IMR-90 (cell line): ENCODE results near the gene ZNF445. TPM values are rescaled to one million over a fixed set of nuclear protein-coding genes. Genes with fewer than 3 reads are reported as not detected.

ENCODE experiments used
- ATAC-seq: fragments of 200-7000 bp; cut with Tn5 transposase; 2 replicates; pipeline ENCODE4 v1.9.1; 2020; ENCODE audit warnings: low read depth, mild to moderate bottlenecking, moderate library complexity
- BruUV-seq: library from RNA; stranded (reverse); fragments of 400-500 nt; replicated peaks from 2 replicates; lab custom pipeline; 2021; lab: Mats Ljungman, UMichigan
- CTCF ChIA-PET: fragments of 300-600 bp; formaldehyde crosslinking; extraction: SDS; loops from one replicate; lab custom pipeline; 2021; ENCODE audit warnings: antibody characterized with exemption; lab: Yijun Ruan, JAX
- POLR2A ChIA-PET: fragments of 300-600 bp; sonication (Branson Sonifier 250); formaldehyde crosslinking; loops from one replicate; lab custom pipeline; 2022; ENCODE audit warnings: antibody characterized with exemption; ENCODE audit not compliant: unreplicated experiment; lab: Charles Lee
- DNase-seq: peaks from one replicate; pipeline ENCODE4 v3.0.0; 2013
- H2AFZ ChIP-seq: replicated peaks from 2 replicates; pipeline ENCODE3; 2013; ENCODE audit warnings: low read length, mild to moderate bottlenecking; ENCODE audit not compliant: poor library complexity
- H2AK5ac ChIP-seq: 2 replicates; pipeline ENCODE4 v1.6.1; 2013; ENCODE audit warnings: low read depth, low read length, inconsistent platforms
- H2AK9ac ChIP-seq: replicated peaks from 2 replicates; pipeline ENCODE3; 2013; ENCODE audit warnings: mild to moderate bottlenecking, low read depth, low read length, moderate library complexity; ENCODE audit not compliant: poor library complexity
- H2BK120ac ChIP-seq: 2 replicates; pipeline ENCODE4 v1.6.1; 2013; ENCODE audit warnings: low read depth, low read length, inconsistent platforms
- H2BK15ac ChIP-seq: 3 replicates; pipeline ENCODE4 v1.6.1; 2013; ENCODE audit warnings: low read depth, low read length, inconsistent platforms
- H2BK20ac ChIP-seq: 2 replicates; pipeline ENCODE4 v1.6.1; 2013; ENCODE audit warnings: low read depth, mild to moderate bottlenecking, inconsistent platforms, low read length, moderate library complexity
- H2BK5ac ChIP-seq: 2 replicates; pipeline ENCODE4 v1.6.1; 2013; ENCODE audit warnings: mild to moderate bottlenecking, low read depth, low read length, inconsistent platforms; ENCODE audit not compliant: poor library complexity, severe bottlenecking
- H3K14ac ChIP-seq: replicated peaks from 2 replicates; pipeline ENCODE4 v1.6.1; 2013; ENCODE audit warnings: low read depth, low read length, inconsistent platforms
- H3K18ac ChIP-seq: 2 replicates; pipeline ENCODE4 v1.6.1; 2013; ENCODE audit warnings: low read depth, low read length, control low read depth
- H3K23ac ChIP-seq: 2 replicates; pipeline ENCODE4 v1.6.1; 2013; ENCODE audit warnings: low read depth, low read length, inconsistent platforms
- H3K27ac ChIP-seq: 2 replicates; pipeline ENCODE4 v1.5.1; 2013; ENCODE audit warnings: mild to moderate bottlenecking, control low read depth, low read length; ENCODE audit not compliant: insufficient read depth
- H3K27me3 ChIP-seq: 2 replicates; pipeline ENCODE4 v1.6.1; 2013; ENCODE audit warnings: low read length; ENCODE audit not compliant: control insufficient read depth, insufficient read depth
- H3K36me3 ChIP-seq: 2 replicates; pipeline ENCODE4 v1.6.1; 2013; ENCODE audit warnings: low read length, mixed read lengths; ENCODE audit not compliant: control insufficient read depth, insufficient read depth
- H3K4ac ChIP-seq: 2 replicates; pipeline ENCODE4 v1.6.1; 2013; ENCODE audit warnings: low read depth, low read length, inconsistent platforms
- H3K4me1 ChIP-seq: 2 replicates; pipeline ENCODE4 v1.6.1; 2013; ENCODE audit warnings: low read length, mixed read lengths; ENCODE audit not compliant: control insufficient read depth, insufficient read depth
- H3K4me2 ChIP-seq: 2 replicates; pipeline ENCODE4 v1.6.1; 2013; ENCODE audit warnings: low read depth, mild to moderate bottlenecking, control low read depth, low read length, moderate library complexity
- H3K4me3 ChIP-seq: 2 replicates; pipeline ENCODE4 v1.5.1; 2013; ENCODE audit warnings: low read depth, mild to moderate bottlenecking, control low read depth, low read length, moderate library complexity; ENCODE audit not compliant: insufficient read depth
- H3K56ac ChIP-seq: 2 replicates; pipeline ENCODE4 v1.6.1; 2013; ENCODE audit warnings: low read length, inconsistent platforms; ENCODE audit not compliant: insufficient read depth; ENCODE audit errors: extremely low read depth
- H3K79me1 ChIP-seq, 2 experiments: 2 replicates each; pipeline ENCODE4 v1.6.1; 2013; ENCODE audit warnings: low read length in 2 of 2, inconsistent platforms in 1 of 2, low read depth in 1 of 2
- H3K9ac ChIP-seq: 2 replicates; pipeline ENCODE4 v1.6.1; 2013; ENCODE audit warnings: low read depth, low read length, control low read depth
- H3K9me1 ChIP-seq: 2 replicates; pipeline ENCODE4 v1.6.1; 2013; ENCODE audit warnings: low read length, inconsistent platforms; ENCODE audit not compliant: insufficient read depth
- H3K9me3 ChIP-seq: 2 replicates; pipeline ENCODE4 v1.6.1; 2013; ENCODE audit warnings: low read length; ENCODE audit not compliant: control insufficient read depth, insufficient read depth
- H4K20me1 ChIP-seq: 2 replicates; pipeline ENCODE4 v1.6.1; 2013; ENCODE audit warnings: low read length, inconsistent platforms; ENCODE audit not compliant: insufficient read depth
- H4K5ac ChIP-seq: 2 replicates; pipeline ENCODE4 v1.6.1; 2013; ENCODE audit warnings: mild to moderate bottlenecking, low read depth, low read length, control low read depth
- H4K8ac ChIP-seq, 2 experiments: 2 replicates each; pipeline ENCODE4 v1.6.1; 2013; ENCODE audit warnings: low read depth in 2 of 2, low read length in 2 of 2, control low read depth in 1 of 2, inconsistent platforms in 1 of 2
- H4K91ac ChIP-seq: 2 replicates; pipeline ENCODE4 v1.6.1; 2013; ENCODE audit warnings: low read depth, low read length, inconsistent platforms; ENCODE audit not compliant: insufficient read depth
- BHLHE40 ChIP-seq: fragments of 150-350 bp; IDR thresholded peaks from 2 replicates; pipeline ENCODE4 v1.6.1; 2016; ENCODE audit warnings: mild to moderate bottlenecking, low read depth, low read length
- CEBPB ChIP-seq: IDR thresholded peaks from 2 replicates; pipeline ENCODE4 v1.6.1; 2012; ENCODE audit warnings: low read depth, low read length, improper control_type of control experiment
- CHD1 ChIP-seq: IDR thresholded peaks from 2 replicates; pipeline ENCODE4 v1.6.1; 2012; ENCODE audit warnings: low read depth, low read length, improper control_type of control experiment
- CTCF ChIP-seq: conservative IDR thresholded peaks from 2 replicates; pipeline ENCODE4 v1.5.1; 2012; ENCODE audit warnings: mild to moderate bottlenecking, low read depth, low read length, improper control_type of control experiment
- ELK1 ChIP-seq: fragments of 150-350 bp; IDR thresholded peaks from 2 replicates; pipeline ENCODE4 v1.6.1; 2016; ENCODE audit warnings: low read depth, mild to moderate bottlenecking, low read length, moderate library complexity, borderline replicate concordance
- FOS ChIP-seq: fragments of 150-350 bp; IDR thresholded peaks from 2 replicates; pipeline ENCODE4 v1.6.1; 2016; ENCODE audit warnings: low read depth, low read length
- MAFK ChIP-seq: IDR thresholded peaks from 2 replicates; pipeline ENCODE4 v1.6.1; 2012; ENCODE audit warnings: low read depth, low read length, improper control_type of control experiment
- MAZ ChIP-seq: IDR thresholded peaks from 2 replicates; pipeline ENCODE4 v1.6.1; 2012; ENCODE audit warnings: low read depth, mild to moderate bottlenecking, low read length, improper control_type of control experiment, moderate library complexity, borderline replicate concordance
- MXI1 ChIP-seq: IDR thresholded peaks from 2 replicates; pipeline ENCODE4 v1.6.1; 2012; ENCODE audit warnings: low read depth, mild to moderate bottlenecking, low read length, moderate library complexity, borderline replicate concordance
- NFE2L2 ChIP-seq: fragments of 150-350 bp; IDR thresholded peaks from 2 replicates; pipeline ENCODE4 v1.6.1; 2016; ENCODE audit warnings: low read depth, mild to moderate bottlenecking, low read length
- POLR2A ChIP-seq: IDR thresholded peaks from 2 replicates; pipeline ENCODE4 v1.6.1; 2012; ENCODE audit warnings: mild to moderate bottlenecking, low read depth, low read length
- RAD21 ChIP-seq: IDR thresholded peaks from 2 replicates; pipeline ENCODE4 v1.6.1; 2012; ENCODE audit warnings: low read length, improper control_type of control experiment
- RCOR1 ChIP-seq: IDR thresholded peaks from 2 replicates; pipeline ENCODE4 v1.6.1; 2012; ENCODE audit warnings: mild to moderate bottlenecking, low read length, improper control_type of control experiment; ENCODE audit not compliant: insufficient replicate concordance
- RFX5 ChIP-seq: IDR thresholded peaks from 2 replicates; pipeline ENCODE4 v1.8.0; 2012; ENCODE audit warnings: low read depth, mild to moderate bottlenecking, low read length, moderate library complexity
- SMC3 ChIP-seq: fragments of 150-350 bp; IDR thresholded peaks from 2 replicates; pipeline ENCODE4 v1.6.1; 2016; ENCODE audit warnings: low read depth, mild to moderate bottlenecking, antibody characterized with exemption, low read length, moderate library complexity
- USF2 ChIP-seq: fragments of 150-350 bp; IDR thresholded peaks from 2 replicates; pipeline ENCODE4 v1.6.1; 2017; ENCODE audit warnings: mild to moderate bottlenecking, antibody characterized with exemption, low read length, low read depth
- WGBS, 2 experiments: methylation state at CpG; one replicate each; pipeline versions ENCODE4 v1.1.5 to v1.1.7; 2013; ENCODE audit warnings: missing lambda C conversion rate in 2 of 2; ENCODE audit not compliant: insufficient read length in 1 of 2; ENCODE audit errors: extremely low coverage in 2 of 2; 5-methylcytosine and 5-hydroxymethylcytosine counted together
- dilution Hi-C: fragments of 300-500 bp; cut with HindIII; formaldehyde crosslinking; loops from one replicate; pipeline ENCODE4 v1.14.3; 2018; ENCODE audit warnings: low sequenced_read_pairs; ENCODE audit not compliant: unreplicated experiment
- in situ Hi-C: fragments of 300-500 bp; cut with MboI; formaldehyde crosslinking; loops from 3 replicates; pipeline ENCODE4 v1.14.3; 2019; ENCODE audit warnings: low sequenced_read_pairs, inconsistent platforms, mixed read lengths
- intact Hi-C: fragments of 100-400 bp; cut with micrococcal nuclease; formaldehyde crosslinking; loops from 2 replicates; pipeline ENCODE4 v1.10.0; 2022
- polyA plus RNA-seq, 3 experiments: library from polyadenylated mRNA; depleted of rRNA; stranded (reverse); fragments of >200 nt; gene quantifications; 2 replicates each; pipeline ENCODE4 v1.2.3, GENCODE V29; 2012; ENCODE audit warnings: low replicate concordance in 1 of 3
- total RNA-seq: library from RNA; depleted of rRNA; stranded (reverse); fragments of >200 nt; gene quantifications from 2 replicates; pipeline ENCODE4 v1.2.3, GENCODE V29; 2012

The ZNF445 gene
- total and polyA plus RNA-seq, 2 of the 4 experiments (the other 2 are of a cell fraction): 3.3 to 6.3 TPM

GRCh38 chr3:44510000-44510368 is 32.5 kb upstream of the ZNF445 start:
- peak overlapping the region; percentile 83 for H3K9ac ChIP-seq
- H3K9me3 ChIP-seq: peaks cover 3% of the 10 kb centered on the region; the same call in 1 of the 2 replicates
- no TSS peak for BruUV-seq
- dilution Hi-C loops (no loop called here), in situ Hi-C loops (no loop called here), intact Hi-C loops (loop anchor here (1.0 to 5.0 kb wide), 3 partner anchors 33 to 187 kb away; partner anchors contain the start of genes TCAIM and ZNF445)
- peak overlapping the region; percentile 94 for H3K4me3 ChIP-seq
- H4K91ac ChIP-seq: no peak overlapping the region
- H3K18ac ChIP-seq: no peak overlapping the region
- H2AFZ ChIP-seq: peak overlapping the region; percentile 91
- H3K36me3 ChIP-seq: peaks cover 2% of the 10 kb centered on the region; the same call in 1 of the 2 replicates
- H3K79me1 ChIP-seq: peaks cover 17 to 32% of the 10 kb centered on the region in 2 experiments
- peaks cover 8% of the 10 kb centered on the region; the same call in 1 of the 2 replicates for H3K9me1 ChIP-seq
- H2AK9ac ChIP-seq: peak overlapping the region; percentile 8
- peak overlapping the region; percentile 8 to 37; a peak in 3 of 4 replicates for H4K8ac ChIP-seq
- no peaks in the 10 kb centered on the region; the same call in 1 of the 2 replicates for H4K20me1 ChIP-seq
- no peak overlapping the region for H2AK5ac ChIP-seq
- peak overlapping the region; percentile 12 for H3K14ac ChIP-seq
- H2BK20ac ChIP-seq: no peak overlapping the region
- H3K4me1 ChIP-seq: peaks cover 6% of the 10 kb centered on the region
- ATAC-seq (no peak), DNase-seq (peak; percentile 17)
- H4K5ac ChIP-seq: no peak overlapping the region
- no peaks in the 10 kb centered on the region for H3K27me3 ChIP-seq
- ChIA-PET CTCF (no interaction called here), POLR2A (no interaction called here)
- H3K4me2 ChIP-seq: peak overlapping the region; percentile 97
- H2BK15ac ChIP-seq: no peak overlapping the region
- H2BK120ac ChIP-seq: no peak overlapping the region
- WGBS, 2 experiments: no CpG with 5 or more reads among the region's 6 CpGs
- H3K23ac ChIP-seq: no peak overlapping the region
- TF ChIP-seq CHD1 (no peak), NFE2L2 (no peak), MAZ (no peak), RAD21 (no peak), MAFK (no peak), FOS (no peak), BHLHE40 (no peak), USF2 (no peak), CEBPB (no peak), SMC3 (no peak), MXI1 (no peak), CTCF (no peak), RCOR1 (no peak), RFX5 (no peak), POLR2A (no peak), ELK1 (no peak)
- no peak overlapping the region for H3K4ac ChIP-seq
- peak overlapping the region; percentile 26; the same call in 1 of the 2 replicates for H3K56ac ChIP-seq
- H2BK5ac ChIP-seq: no peak overlapping the region
- H3K27ac ChIP-seq: peak overlapping the region; percentile 15; the same call in 1 of the 2 replicates
